Measurements from ENCODE around the gene KDR.

DNA sequence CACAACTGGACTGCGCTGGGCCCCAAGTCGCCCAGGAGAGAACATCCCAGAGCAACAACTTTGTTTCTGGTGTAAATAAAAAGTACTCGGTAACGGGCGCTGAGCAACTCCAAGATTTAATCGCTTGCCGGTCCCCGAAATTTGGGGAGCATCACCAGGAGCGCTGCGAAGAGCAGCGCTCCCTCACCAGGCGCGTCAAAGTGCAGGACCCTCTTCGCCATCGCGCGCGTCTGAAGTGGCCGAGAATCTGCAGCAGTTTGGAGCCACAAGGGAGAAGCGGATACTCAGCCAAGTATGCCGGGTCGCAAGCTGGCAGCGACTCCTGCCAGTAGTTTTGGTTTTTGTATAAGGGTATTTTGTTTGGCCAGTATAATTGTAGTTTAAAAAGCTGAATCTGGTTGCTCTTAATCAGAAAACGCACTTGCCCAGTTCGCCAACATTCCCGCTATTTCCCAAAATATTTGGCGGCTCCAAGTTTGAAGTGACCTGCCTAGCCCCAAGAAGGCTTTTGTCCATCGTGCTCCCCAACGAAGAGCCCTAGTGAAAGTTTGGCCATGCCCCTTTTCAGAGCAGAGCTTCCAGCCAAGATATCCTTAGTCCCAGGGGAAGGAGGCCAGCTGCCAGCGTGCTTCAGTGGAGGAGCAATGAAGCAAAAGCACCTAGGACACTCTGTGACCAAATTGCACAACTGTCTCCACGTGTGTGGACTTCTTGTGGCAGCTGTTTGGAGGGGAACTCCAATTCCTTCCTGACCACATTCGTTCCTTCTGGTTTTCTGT is 557 bp upstream of the KDR start:
- TF ChIP-seq, protein P1, sequence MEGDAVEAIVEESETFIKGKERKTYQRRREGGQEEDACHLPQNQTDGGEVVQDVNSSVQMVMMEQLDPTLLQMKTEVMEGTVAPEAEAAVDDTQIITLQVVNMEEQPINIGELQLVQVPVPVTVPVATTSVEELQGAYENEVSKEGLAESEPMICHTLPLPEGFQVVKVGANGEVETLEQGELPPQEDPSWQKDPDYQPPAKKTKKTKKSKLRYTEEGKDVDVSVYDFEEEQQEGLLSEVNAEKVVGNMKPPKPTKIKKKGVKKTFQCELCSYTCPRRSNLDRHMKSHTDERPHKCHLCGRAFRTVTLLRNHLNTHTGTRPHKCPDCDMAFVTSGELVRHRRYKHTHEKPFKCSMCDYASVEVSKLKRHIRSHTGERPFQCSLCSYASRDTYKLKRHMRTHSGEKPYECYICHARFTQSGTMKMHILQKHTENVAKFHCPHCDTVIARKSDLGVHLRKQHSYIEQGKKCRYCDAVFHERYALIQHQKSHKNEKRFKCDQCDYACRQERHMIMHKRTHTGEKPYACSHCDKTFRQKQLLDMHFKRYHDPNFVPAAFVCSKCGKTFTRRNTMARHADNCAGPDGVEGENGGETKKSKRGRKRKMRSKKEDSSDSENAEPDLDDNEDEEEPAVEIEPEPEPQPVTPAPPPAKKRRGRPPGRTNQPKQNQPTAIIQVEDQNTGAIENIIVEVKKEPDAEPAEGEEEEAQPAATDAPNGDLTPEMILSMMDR (conservative IDR thresholded peaks at IDR 0.05), result no peak
- no peak for TF ChIP-seq EZH2 (IDR thresholded peaks at IDR 0.05; ENCODE audit: low read depth)
